ENCODE measurements around the gene CCDC174.
"Not testable (repeated sequence)": the region's sequence is repeated elsewhere in the genome, so short reads cannot be mapped to it uniquely, and the experiment has no call there.

Gene CCDC174

GRCh38 chr3:14605067-14605466 is 46.5 kb upstream of the CCDC174 start:
- H3K79me2 ChIP-seq (ENCODE audit: insufficient read depth, low read length), result no peaks in the 10 kb centered on the region
- TF ChIP-seq EZH2phosphoT487 (conservative IDR thresholded peaks at IDR 0.05; ENCODE audit: low read length), result no peak
- H2AFZ ChIP-seq (ENCODE audit: low read depth, low read length, severe bottlenecking), result no peak overlapping the region
- H3K9me3 ChIP-seq (ENCODE audit: insufficient read depth, low read length), result no peaks in the 10 kb centered on the region
- H3K4me2 ChIP-seq (ENCODE audit: low read depth, low read length, poor library complexity, severe bottlenecking), result no peak overlapping the region
- H3K9ac ChIP-seq (ENCODE audit: low read length), result no peak overlapping the region
- no peaks in the 10 kb centered on the region for H3K9me2 ChIP-seq (replicated peaks; ENCODE audit: insufficient read depth, low read length)
- H3K27ac ChIP-seq (ENCODE audit: low read depth, low read length), result no peak overlapping the region
- H3K4me3 ChIP-seq (ENCODE audit: insufficient read depth, low read length, poor library complexity, severe bottlenecking), result no peak overlapping the region
- no peaks in the 10 kb centered on the region for H4K20me1 ChIP-seq (ENCODE audit: low read depth, low read length)
- no peaks in the 10 kb centered on the region for H3F3A ChIP-seq (ENCODE audit: insufficient read depth)
- H3K27me3 ChIP-seq (ENCODE audit: low read length), result no peaks in the 10 kb centered on the region; the same call in 1 of the 2 replicates
- H3K36me3 ChIP-seq (ENCODE audit: low read length), result no peaks in the 10 kb centered on the region

GRCh38 chr3:14605744-14606143 is 45.8 kb upstream of the CCDC174 start:
- H3K27ac ChIP-seq (ENCODE audit: low read depth, low read length), result no peak overlapping the region
- no peaks in the 10 kb centered on the region for H3K79me2 ChIP-seq (ENCODE audit: insufficient read depth, low read length)
- TF ChIP-seq, protein P1, sequence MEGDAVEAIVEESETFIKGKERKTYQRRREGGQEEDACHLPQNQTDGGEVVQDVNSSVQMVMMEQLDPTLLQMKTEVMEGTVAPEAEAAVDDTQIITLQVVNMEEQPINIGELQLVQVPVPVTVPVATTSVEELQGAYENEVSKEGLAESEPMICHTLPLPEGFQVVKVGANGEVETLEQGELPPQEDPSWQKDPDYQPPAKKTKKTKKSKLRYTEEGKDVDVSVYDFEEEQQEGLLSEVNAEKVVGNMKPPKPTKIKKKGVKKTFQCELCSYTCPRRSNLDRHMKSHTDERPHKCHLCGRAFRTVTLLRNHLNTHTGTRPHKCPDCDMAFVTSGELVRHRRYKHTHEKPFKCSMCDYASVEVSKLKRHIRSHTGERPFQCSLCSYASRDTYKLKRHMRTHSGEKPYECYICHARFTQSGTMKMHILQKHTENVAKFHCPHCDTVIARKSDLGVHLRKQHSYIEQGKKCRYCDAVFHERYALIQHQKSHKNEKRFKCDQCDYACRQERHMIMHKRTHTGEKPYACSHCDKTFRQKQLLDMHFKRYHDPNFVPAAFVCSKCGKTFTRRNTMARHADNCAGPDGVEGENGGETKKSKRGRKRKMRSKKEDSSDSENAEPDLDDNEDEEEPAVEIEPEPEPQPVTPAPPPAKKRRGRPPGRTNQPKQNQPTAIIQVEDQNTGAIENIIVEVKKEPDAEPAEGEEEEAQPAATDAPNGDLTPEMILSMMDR (IDR thresholded peaks at IDR 0.05; ENCODE audit: insufficient read depth, low read length, poor library complexity, severe bottlenecking), result no peak
- TF ChIP-seq EZH2phosphoT487 (conservative IDR thresholded peaks at IDR 0.05; ENCODE audit: low read length), result no peak
- no peaks in the 10 kb centered on the region for H3K9me2 ChIP-seq (replicated peaks; ENCODE audit: insufficient read depth, low read length)
- no peak overlapping the region for H3K9ac ChIP-seq (ENCODE audit: low read length)
- H3F3A ChIP-seq (ENCODE audit: insufficient read depth), result no peaks in the 10 kb centered on the region
- no peaks in the 10 kb centered on the region for H3K9me3 ChIP-seq (ENCODE audit: insufficient read depth, low read length)
- no peaks in the 10 kb centered on the region for H4K20me1 ChIP-seq (ENCODE audit: low read depth, low read length)
- no peak overlapping the region for H3K4me2 ChIP-seq (ENCODE audit: low read depth, low read length, poor library complexity, severe bottlenecking)
- H3K4me3 ChIP-seq (ENCODE audit: insufficient read depth, low read length, poor library complexity, severe bottlenecking), result no peak overlapping the region
- H2AFZ ChIP-seq (ENCODE audit: low read depth, low read length, severe bottlenecking), result no peak overlapping the region
- H3K36me3 ChIP-seq (ENCODE audit: low read length), result no peaks in the 10 kb centered on the region
- H3K27me3 ChIP-seq (ENCODE audit: low read length), result no peaks in the 10 kb centered on the region; the same call in 1 of the 2 replicates

GRCh38 chr3:14606669-14607339 is 44.8 kb upstream of the CCDC174 start:
- Histone ChIP-seq H3K9me2 (replicated peaks; ENCODE audit: insufficient read depth, low read length) (no peaks in the 10 kb centered on the region), H3F3A (ENCODE audit: insufficient read depth) (no peaks in the 10 kb centered on the region), H3K79me2 (ENCODE audit: insufficient read depth, low read length) (no peaks in the 10 kb centered on the region), H3K27me3 (ENCODE audit: low read length) (no peaks in the 10 kb centered on the region; the same call in 1 of the 2 replicates), H3K27ac (ENCODE audit: low read depth, low read length) (no peak overlapping the region), H3K4me3 (ENCODE audit: insufficient read depth, low read length, poor library complexity, severe bottlenecking) (no peak overlapping the region), H3K9me3 (ENCODE audit: insufficient read depth, low read length) (no peaks in the 10 kb centered on the region), H3K36me3 (ENCODE audit: low read length) (no peaks in the 10 kb centered on the region), H2AFZ (ENCODE audit: low read depth, low read length, severe bottlenecking) (no peak overlapping the region), H3K9ac (ENCODE audit: low read length) (no peak overlapping the region), H4K20me1 (ENCODE audit: low read depth, low read length) (no peaks in the 10 kb centered on the region), H3K4me2 (ENCODE audit: low read depth, low read length, poor library complexity, severe bottlenecking) (no peak overlapping the region)
- TF ChIP-seq, protein P1 (IDR thresholded peaks at IDR 0.05; ENCODE audit: insufficient read depth, low read length, poor library complexity, severe bottlenecking), result no peak
- no peak for TF ChIP-seq EZH2phosphoT487 (conservative IDR thresholded peaks at IDR 0.05; ENCODE audit: low read length)

DNA sequence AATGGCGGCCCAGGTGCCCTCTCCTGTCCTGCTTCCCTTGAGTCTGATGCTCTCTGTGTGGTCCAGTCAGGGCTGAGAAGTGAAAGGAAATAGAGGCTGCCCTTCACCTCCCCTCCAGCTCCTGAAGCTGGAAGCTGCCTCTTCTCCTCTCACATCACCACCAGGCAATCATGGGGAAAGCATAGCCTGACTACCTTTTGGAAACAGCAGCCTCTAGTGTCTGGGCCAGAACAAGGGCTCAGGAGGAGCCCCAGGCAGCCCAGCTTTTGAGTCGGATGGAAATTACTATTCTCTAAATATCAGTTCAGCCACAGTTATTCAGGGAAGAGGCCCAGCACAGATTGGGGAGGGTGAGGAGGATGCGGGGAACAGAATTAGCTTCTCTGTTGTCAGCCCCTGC is 43.3 kb upstream of the CCDC174 start:
- no peaks in the 10 kb centered on the region for H3F3A ChIP-seq (ENCODE audit: insufficient read depth)
- no peak for TF ChIP-seq EZH2phosphoT487 (conservative IDR thresholded peaks at IDR 0.05; ENCODE audit: low read length)
- TF ChIP-seq, protein P1 (IDR thresholded peaks at IDR 0.05; ENCODE audit: insufficient read depth, low read length, poor library complexity, severe bottlenecking), result no peak
- no peaks in the 10 kb centered on the region for H3K36me3 ChIP-seq (ENCODE audit: low read length)
- no peaks in the 10 kb centered on the region for H3K9me3 ChIP-seq (ENCODE audit: insufficient read depth, low read length)
- H2AFZ ChIP-seq (ENCODE audit: low read depth, low read length, severe bottlenecking), result no peak overlapping the region
- H3K79me2 ChIP-seq (ENCODE audit: insufficient read depth, low read length), result no peaks in the 10 kb centered on the region
- no peaks in the 10 kb centered on the region; the same call in 1 of the 2 replicates for H3K27me3 ChIP-seq (ENCODE audit: low read length)
- no peaks in the 10 kb centered on the region for H3K9me2 ChIP-seq (replicated peaks; ENCODE audit: insufficient read depth, low read length)
- H4K20me1 ChIP-seq (ENCODE audit: low read depth, low read length), result no peaks in the 10 kb centered on the region
- no peak overlapping the region for H3K27ac ChIP-seq (ENCODE audit: low read depth, low read length)
- no peak overlapping the region for H3K4me3 ChIP-seq (ENCODE audit: insufficient read depth, low read length, poor library complexity, severe bottlenecking)
- H3K4me2 ChIP-seq (ENCODE audit: low read depth, low read length, poor library complexity, severe bottlenecking), result no peak overlapping the region
- no peak overlapping the region for H3K9ac ChIP-seq (ENCODE audit: low read length)

DNA sequence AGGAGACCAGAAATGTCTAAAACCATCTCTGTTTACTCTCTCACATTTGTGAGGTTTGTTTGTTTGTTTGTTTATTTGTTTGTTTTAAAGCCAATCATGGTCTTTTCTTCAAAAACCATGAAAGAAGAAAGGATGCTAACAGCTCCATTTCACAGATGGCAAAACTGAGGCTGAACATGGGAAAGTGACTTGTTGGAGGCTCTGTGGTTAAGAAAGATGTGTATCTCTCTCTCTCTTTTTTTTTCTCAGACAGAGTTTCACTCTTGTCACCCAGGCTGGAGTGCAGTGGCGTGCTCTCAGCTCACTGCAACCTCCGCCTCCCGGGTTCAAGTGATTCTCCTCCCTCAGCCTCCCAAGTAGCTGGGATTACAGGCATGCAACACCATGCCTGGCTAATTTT is 42.5 kb upstream of the CCDC174 start:
- not testable (repeated sequence) for H3K79me2 ChIP-seq (ENCODE audit: insufficient read depth, low read length); H3K27ac ChIP-seq (ENCODE audit: low read depth, low read length); H3K9me2 ChIP-seq (replicated peaks; ENCODE audit: insufficient read depth, low read length); H3K4me3 ChIP-seq (ENCODE audit: insufficient read depth, low read length, poor library complexity, severe bottlenecking); H3K4me2 ChIP-seq (ENCODE audit: low read depth, low read length, poor library complexity, severe bottlenecking); H4K20me1 ChIP-seq (ENCODE audit: low read depth, low read length); H2AFZ ChIP-seq (ENCODE audit: low read depth, low read length, severe bottlenecking); H3F3A ChIP-seq (ENCODE audit: insufficient read depth); H3K27me3 ChIP-seq (ENCODE audit: low read length); H3K9me3 ChIP-seq (ENCODE audit: insufficient read depth, low read length); H3K36me3 ChIP-seq (ENCODE audit: low read length); H3K9ac ChIP-seq (ENCODE audit: low read length)
